Stimulated activated CD4-positive, alpha-beta T cell treated with anti-CD3 and anti-CD28 coated beads, Interleukin-2, amount 100 ng/mL, for 48 hours (primary cell): ENCODE results near the gene LPXN.

Source experiments
- DNase-seq, 2 donors: peaks; one replicate each; pipeline ENCODE4 v3.0.0-alpha.2; 2020

The LPXN gene

GRCh38 chr11:58511636-58512035 is 64.0 kb downstream of the LPXN start:
- no peak for DNase-seq

GRCh38 chr11:58509748-58510147 is 65.9 kb downstream of the LPXN start:
- no peak for DNase-seq

- DNase-seq: no peak
These were observed 66.8 kb downstream of the LPXN start for GRCh38 chr11:58508814-58509213.

GRCh38 chr11:58508005-58508404 is 67.7 kb downstream of the LPXN start, which contains the start of gene OR5B21:
Gene OR5B21, minus strand, starts transcription at chr11:58508105. Its CDS starts 0 bp downstream, at chr11:58508105.
- no peak for DNase-seq

GRCh38 chr11:58507355-58507754 is 68.3 kb downstream of the LPXN start:
- no peak for DNase-seq

GRCh38 chr11:58506935-58507334 is 68.7 kb downstream of the LPXN start:
- no peak for DNase-seq

GRCh38 chr11:58505849-58506248 is 69.8 kb downstream of the LPXN start:
- no peak for DNase-seq

GRCh38 chr11:58504232-58504631 is 71.4 kb downstream of the LPXN start:
- DNase-seq: no peak

GRCh38 chr11:58503361-58503856 is 72.2 kb downstream of the LPXN start:
- DNase-seq: no peak

- no peak for DNase-seq
These were observed 73.7 kb downstream of the LPXN start for GRCh38 chr11:58502004-58502403.

- no peak for DNase-seq
These were observed 77.2 kb downstream of the LPXN start for GRCh38 chr11:58498464-58498863.

- DNase-seq: no peak
These were observed 77.7 kb downstream of the LPXN start for GRCh38 chr11:58497951-58498350.

- DNase-seq: no peak
These were observed 79.8 kb downstream of the LPXN start for GRCh38 chr11:58495906-58496305.

GRCh38 chr11:58494101-58494500 is 81.6 kb downstream of the LPXN start:
- DNase-seq: no peak

GRCh38 chr11:58493676-58494075 is 82.0 kb downstream of the LPXN start:
- no peak for DNase-seq

GRCh38 chr11:58490827-58491226 is 84.8 kb downstream of the LPXN start:
- no peak for DNase-seq

- DNase-seq: no peak
These were observed 88.5 kb downstream of the LPXN start for GRCh38 chr11:58487170-58487569.

- DNase-seq: no peak
These were observed 89.7 kb downstream of the LPXN start for GRCh38 chr11:58485961-58486360.
